ENCODE results near the gene KLHL13.

DNA sequence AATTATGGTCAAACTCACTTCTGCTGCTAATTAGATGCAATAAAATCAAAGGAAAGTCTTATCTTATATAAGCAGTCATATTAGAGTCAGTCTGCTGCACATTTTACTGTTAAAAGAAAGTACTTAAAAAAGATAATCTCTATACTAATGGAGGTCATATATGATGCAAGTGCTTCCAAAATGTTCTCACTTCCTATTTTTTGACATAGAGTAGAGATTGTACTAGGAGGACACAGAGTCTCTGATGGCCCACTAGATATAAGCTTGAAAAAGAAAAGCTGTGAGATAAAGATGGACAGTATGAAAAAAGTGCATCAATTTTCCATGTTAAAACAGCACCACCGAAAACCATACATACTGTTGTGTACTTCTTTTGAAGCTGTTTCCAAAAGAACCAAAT lies 196.9 kb downstream of the KLHL13 start:
- TF ChIP-seq, protein P1, sequence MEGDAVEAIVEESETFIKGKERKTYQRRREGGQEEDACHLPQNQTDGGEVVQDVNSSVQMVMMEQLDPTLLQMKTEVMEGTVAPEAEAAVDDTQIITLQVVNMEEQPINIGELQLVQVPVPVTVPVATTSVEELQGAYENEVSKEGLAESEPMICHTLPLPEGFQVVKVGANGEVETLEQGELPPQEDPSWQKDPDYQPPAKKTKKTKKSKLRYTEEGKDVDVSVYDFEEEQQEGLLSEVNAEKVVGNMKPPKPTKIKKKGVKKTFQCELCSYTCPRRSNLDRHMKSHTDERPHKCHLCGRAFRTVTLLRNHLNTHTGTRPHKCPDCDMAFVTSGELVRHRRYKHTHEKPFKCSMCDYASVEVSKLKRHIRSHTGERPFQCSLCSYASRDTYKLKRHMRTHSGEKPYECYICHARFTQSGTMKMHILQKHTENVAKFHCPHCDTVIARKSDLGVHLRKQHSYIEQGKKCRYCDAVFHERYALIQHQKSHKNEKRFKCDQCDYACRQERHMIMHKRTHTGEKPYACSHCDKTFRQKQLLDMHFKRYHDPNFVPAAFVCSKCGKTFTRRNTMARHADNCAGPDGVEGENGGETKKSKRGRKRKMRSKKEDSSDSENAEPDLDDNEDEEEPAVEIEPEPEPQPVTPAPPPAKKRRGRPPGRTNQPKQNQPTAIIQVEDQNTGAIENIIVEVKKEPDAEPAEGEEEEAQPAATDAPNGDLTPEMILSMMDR (IDR thresholded peaks at IDR 0.05; ENCODE audit: low read length), result no peak
- TF ChIP-seq EZH2 (IDR thresholded peaks at IDR 0.05; ENCODE audit: borderline replicate concordance, low read length), result no peak

All from OCI-LY1 (cell line).